ENCODE measurements around the gene NES.

DNA sequence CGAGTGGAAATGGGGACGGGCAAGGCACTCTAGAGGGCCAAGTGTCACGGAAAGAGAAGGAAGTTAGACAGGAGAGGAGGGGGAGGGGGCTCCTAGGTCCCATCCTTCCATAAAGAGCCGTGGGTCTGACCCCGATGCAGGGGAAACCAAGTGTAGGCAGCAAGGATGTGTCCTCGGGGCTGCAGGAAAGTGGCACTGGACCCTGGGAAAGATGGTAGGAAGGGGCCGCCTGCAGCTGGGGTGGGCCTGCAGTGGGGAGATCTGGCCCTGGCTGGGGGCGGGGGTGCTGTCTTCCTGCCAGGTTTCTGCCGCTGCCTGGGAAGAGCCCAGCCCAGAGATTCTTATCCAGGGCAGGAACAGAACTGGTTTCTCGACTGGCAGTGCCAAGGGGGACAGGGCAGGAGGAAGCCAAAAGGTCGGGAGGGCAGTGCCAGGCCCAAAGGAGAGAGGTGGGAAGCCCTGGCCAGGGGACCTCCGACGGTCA lies 15.3 kb upstream of the NES start:
- TF ChIP-seq, protein P1, sequence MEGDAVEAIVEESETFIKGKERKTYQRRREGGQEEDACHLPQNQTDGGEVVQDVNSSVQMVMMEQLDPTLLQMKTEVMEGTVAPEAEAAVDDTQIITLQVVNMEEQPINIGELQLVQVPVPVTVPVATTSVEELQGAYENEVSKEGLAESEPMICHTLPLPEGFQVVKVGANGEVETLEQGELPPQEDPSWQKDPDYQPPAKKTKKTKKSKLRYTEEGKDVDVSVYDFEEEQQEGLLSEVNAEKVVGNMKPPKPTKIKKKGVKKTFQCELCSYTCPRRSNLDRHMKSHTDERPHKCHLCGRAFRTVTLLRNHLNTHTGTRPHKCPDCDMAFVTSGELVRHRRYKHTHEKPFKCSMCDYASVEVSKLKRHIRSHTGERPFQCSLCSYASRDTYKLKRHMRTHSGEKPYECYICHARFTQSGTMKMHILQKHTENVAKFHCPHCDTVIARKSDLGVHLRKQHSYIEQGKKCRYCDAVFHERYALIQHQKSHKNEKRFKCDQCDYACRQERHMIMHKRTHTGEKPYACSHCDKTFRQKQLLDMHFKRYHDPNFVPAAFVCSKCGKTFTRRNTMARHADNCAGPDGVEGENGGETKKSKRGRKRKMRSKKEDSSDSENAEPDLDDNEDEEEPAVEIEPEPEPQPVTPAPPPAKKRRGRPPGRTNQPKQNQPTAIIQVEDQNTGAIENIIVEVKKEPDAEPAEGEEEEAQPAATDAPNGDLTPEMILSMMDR (IDR thresholded peaks at IDR 0.05; ENCODE audit: insufficient read depth, low read length, poor library complexity, severe bottlenecking) = no peak
- no peak for TF ChIP-seq EZH2phosphoT487 (conservative IDR thresholded peaks at IDR 0.05; ENCODE audit: low read length)

Data from SU-DHL-6 (cell line).